GM12874 (cell line): ENCODE measurements around the gene GRK6.

Source experiments
- TF ChIP-seq, protein P1 (sequence below): IDR thresholded peaks from 2 replicates; pipeline ENCODE4 v1.5.1; 2011; ENCODE audit warnings: low read depth, mild to moderate bottlenecking, control low read depth, low read length, moderate library complexity; ENCODE audit not compliant: insufficient read depth

The GRK6 gene

DNA sequence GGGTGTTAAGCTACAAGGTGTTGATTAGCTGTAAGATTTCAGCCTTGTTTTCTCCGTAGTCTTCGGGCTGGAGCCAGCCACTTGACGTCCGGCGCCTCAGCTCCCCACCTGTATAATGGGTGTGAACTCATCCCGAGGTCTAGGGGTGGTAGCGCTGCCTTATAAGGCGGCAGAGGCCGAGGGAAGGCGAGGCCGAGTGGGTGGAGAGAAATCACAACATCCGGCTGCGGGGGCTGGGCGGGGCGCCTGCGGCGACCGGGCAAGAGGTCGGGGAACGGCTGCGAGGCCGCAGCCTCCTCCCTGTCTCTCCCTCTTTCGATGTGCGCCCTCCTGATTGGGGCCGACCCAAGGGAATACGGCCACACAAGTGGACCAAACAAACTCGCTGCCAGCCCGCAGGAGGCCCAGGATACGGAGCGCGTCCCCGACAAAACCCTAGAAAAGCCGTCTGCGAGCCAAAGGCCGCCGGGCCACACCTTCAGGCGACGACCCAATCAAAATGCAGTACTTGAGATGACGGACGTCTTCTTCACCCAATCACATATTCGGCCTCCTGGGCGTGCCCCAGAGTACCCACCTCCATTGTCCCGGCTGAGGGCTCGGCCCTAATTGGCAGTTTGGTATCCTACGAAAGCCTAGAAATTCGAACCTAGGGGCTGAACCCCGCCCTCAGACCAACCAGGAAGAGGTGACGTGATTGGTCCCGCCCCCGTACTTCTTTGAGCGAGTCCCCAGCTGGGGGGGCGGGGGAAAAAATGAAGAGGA, 493 bp upstream of the GRK6 start:
- TF ChIP-seq, protein P1, sequence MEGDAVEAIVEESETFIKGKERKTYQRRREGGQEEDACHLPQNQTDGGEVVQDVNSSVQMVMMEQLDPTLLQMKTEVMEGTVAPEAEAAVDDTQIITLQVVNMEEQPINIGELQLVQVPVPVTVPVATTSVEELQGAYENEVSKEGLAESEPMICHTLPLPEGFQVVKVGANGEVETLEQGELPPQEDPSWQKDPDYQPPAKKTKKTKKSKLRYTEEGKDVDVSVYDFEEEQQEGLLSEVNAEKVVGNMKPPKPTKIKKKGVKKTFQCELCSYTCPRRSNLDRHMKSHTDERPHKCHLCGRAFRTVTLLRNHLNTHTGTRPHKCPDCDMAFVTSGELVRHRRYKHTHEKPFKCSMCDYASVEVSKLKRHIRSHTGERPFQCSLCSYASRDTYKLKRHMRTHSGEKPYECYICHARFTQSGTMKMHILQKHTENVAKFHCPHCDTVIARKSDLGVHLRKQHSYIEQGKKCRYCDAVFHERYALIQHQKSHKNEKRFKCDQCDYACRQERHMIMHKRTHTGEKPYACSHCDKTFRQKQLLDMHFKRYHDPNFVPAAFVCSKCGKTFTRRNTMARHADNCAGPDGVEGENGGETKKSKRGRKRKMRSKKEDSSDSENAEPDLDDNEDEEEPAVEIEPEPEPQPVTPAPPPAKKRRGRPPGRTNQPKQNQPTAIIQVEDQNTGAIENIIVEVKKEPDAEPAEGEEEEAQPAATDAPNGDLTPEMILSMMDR = no peak

DNA sequence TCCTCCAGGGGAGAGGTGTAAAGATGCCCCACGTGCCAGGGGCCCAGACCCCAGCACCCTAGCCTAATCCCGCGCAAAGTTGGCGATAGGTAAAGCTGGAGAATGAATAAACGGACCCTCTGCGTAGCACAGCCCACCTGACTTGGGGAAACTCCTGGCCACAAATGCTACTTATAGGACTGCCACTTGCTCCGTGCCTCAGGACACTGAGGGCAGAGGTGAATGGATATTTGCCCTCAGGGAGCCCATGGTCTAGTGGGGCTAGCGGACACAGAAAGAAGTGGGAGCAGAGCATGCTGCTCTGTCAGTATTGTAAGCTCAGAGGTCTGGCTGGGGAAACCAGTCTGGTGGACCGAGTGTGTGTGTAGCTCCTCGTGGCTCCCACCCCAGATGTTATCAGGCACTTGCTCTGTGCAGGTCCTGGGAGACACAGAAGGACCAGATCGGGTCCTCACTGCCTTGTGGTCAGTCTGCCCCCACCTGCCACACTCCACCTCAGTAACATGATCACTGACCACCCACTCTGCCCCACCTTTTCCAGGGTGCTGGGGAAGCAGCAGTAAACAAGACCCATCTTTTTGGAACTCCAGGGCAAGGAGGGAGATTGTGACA, 841 bp downstream of the GRK6 start:
- TF ChIP-seq, protein P1 = no peak

DNA sequence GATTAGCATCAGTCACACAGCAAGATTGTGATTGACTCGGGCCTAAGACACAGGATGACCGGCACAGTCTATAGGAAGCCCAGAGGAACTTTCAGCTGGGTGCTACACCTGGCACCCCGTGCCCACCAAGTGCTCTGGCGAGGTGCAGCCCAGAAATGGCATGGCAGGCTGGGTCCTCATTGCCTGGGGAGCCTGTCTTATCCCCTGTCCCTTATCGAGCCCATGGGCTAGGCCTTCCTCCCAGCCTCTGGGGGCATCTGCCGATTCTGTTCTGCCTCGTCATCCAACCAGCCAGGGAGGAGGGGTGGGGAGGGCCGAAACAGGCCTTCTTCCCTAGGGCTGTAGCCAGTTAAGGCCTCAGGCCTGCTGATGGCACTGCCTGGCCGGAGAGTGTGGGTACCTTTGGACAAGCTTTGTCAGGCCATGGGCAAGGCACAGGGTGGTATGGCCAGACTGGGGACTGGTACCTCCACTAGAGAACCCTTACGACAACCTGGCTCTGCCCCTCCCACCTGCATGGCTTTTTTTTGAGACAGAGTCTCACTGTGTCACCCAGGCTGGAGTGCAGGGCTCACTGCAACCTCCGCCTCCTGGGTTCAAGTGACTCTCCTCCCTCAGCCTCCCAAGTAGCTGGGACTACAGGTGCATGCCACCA, 1.6 kb downstream of the GRK6 start:
- TF ChIP-seq, protein P1 = no peak

DNA sequence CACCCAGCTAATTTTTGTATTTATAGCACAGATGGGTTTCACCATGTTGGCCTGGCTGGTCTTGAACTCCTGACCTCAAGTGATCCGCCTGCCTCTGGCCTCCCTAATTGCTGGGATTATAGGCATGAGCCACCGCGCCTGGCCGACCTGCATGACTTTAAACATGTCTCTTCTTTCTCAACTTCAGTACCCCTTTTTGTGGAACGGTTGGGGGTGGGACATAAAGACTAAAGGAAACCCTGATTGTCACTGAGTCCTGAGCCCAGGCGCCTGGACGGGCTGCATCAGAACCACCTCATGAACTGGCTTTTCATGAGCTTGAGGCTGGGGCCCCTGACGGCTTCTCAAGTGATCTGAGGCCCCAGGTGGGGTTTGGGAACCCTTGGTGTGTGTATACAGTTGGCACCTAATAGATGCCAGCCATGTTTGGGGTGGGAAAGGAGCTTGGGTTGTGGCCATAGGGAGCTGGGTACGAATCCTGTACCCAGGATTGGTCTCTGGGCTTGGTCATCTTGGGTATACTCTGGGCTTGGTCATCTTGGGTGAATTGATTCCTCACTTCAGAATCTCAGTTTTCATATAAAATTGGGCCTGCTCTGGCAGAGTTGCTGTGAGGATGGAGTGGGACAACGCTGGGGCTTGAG, 2.2 kb downstream of the GRK6 start:
- TF ChIP-seq, protein P1 = no peak

DNA sequence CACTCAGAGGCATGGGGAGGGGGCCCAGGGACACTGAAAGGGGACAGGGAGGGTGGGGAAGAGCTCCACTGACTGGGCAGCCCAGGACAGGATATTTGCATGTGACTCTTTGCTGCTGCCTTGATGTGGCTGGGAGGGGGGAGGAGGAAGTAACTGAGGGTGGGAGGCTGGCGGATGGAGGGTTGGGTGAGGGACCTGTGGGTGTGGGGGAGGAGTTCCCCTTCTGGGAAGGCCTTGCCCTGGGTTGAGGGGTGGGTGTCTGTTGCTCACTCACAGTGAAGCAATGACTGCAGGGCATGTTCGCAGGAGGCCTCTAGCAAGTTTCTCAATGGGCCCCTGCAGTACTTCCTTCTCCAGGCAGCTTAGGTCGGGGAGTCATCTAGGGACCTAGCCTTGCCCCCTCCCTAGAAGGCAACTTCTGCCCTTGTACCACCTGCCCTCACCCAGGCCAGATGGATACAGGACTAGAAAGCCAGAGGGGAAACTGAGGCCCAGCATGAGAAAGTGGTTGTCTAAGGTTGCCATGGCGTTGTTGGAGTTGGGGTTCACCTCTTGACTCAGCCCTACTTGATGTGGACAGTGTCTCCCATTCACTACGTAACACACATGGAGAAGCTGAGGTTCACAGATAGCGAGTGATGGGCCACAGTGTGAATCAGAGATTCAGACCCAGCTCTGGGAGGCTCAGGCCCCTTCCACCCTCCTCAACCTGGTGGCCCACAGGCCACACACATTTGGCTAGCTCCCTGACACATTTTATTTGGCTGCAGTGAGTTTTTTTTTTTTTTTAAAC, 3.0 kb downstream of the GRK6 start:
- TF ChIP-seq, protein P1 = no peak

DNA sequence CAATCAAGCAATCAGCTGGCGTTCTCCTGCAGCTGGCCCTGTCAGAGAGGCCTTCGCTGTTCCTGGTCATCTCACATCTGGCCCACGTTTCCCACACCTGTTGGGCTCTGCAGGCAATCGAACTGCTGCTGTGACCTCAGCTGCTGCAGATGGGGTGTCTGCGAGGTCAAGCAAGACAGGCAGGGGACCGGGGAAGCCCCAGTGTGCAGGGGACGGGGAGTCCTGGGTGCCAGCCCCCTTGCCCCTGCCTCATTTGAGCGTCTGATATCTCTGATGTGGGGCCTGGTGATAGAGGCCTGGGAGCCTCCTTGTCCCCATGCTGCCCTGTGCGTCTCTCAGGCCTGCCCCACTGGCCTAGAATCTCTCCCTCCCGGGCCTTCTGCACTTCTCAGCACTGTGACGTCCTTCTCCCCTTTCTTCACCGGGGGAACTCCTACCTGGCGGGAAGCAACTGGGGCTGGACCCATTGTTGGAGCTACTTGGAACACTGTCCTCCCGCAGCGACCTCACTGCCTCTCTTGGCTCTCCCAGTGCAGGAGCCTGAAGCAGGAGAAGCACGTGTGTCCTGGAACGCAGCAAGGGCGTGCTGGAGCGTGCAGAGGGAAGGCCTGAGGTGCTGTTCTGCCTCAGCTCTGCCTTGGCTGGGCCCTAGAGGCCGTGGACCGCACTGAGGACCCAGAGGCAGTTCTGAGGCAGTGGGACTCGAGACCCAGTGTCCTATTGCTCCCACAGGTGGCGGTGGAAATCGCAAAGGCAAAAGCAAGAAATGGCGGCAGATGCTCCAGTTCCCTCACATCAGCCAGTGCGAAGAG, 3.9 kb downstream of the GRK6 start:
- TF ChIP-seq, protein P1 = no peak
